OCI-LY7 (cell line): ENCODE measurements around the gene TWF2. TPM values are rescaled to one million over a fixed set of nuclear protein-coding genes. Genes with fewer than 3 reads are reported as not detected.

Source experiments
- BruUV-seq: library from RNA; stranded (reverse); fragments of 400-500 nt; replicated peaks from 2 replicates; lab custom pipeline; 2021; lab: Mats Ljungman, UMichigan
- CTCF ChIA-PET: fragments of 300-600 bp; sonication (Branson Sonifier 250); formaldehyde crosslinking; loops from one replicate; lab custom pipeline; 2022; ENCODE audit warnings: antibody characterized with exemption; ENCODE audit not compliant: unreplicated experiment; lab: Charles Lee
- POLR2A ChIA-PET: fragments of 300-600 bp; sonication (Branson Sonifier 250); formaldehyde crosslinking; loops from one replicate; lab custom pipeline; 2022; ENCODE audit warnings: antibody characterized with exemption; lab: Charles Lee
- DNase-seq: peaks from one replicate; pipeline ENCODE4 v3.0.0-alpha.2; 2015; ENCODE audit warnings: low spot score
- H2AFZ ChIP-seq: fragments of 200-600 bp; sonication (generic), shearing (Covaris generic); 2 replicates; pipeline ENCODE4 v1.6.1; 2014; ENCODE audit warnings: mild to moderate bottlenecking, antibody characterized with exemption, low read length, moderate library complexity
- H3K27ac ChIP-seq: fragments of 200-600 bp; sonication (generic); 2 replicates; pipeline ENCODE4 v1.5.1; 2014; ENCODE audit warnings: mixed run types, low read depth, mild to moderate bottlenecking, moderate library complexity, low read length, inconsistent platforms; ENCODE audit not compliant: poor library complexity, severe bottlenecking
- H3K36me3 ChIP-seq: fragments of 200-600 bp; sonication (generic); 2 replicates; pipeline ENCODE4 v1.6.1; 2014; ENCODE audit warnings: mild to moderate bottlenecking, antibody characterized with exemption, low read length, moderate library complexity, mixed read lengths; ENCODE audit not compliant: insufficient read depth
- H3K4me1 ChIP-seq: fragments of 200-600 bp; sonication (generic); 2 replicates; pipeline ENCODE4 v1.5.1; 2014; ENCODE audit warnings: mild to moderate bottlenecking, low read length; ENCODE audit not compliant: insufficient read depth, poor library complexity, severe bottlenecking
- H3K4me2 ChIP-seq: fragments of 200-600 bp; sonication (generic); 2 replicates; pipeline ENCODE4 v1.6.1; 2014; ENCODE audit warnings: mild to moderate bottlenecking, low read length
- H3K4me3 ChIP-seq: fragments of 200-600 bp; sonication (generic); 2 replicates; pipeline ENCODE4 v1.5.1; 2014; ENCODE audit warnings: mild to moderate bottlenecking, low read depth, low read length; ENCODE audit not compliant: poor library complexity, severe bottlenecking
- H3K79me2 ChIP-seq: fragments of 200-600 bp; sonication (generic); 2 replicates; pipeline ENCODE4 v1.6.1; 2016; ENCODE audit warnings: low read depth, mild to moderate bottlenecking, low read length, moderate library complexity, mixed read lengths; ENCODE audit not compliant: insufficient read depth
- H3K9me2 ChIP-seq: fragments of 200-600 bp; sonication (generic); 2 replicates; pipeline ENCODE4 v1.6.1; 2016; ENCODE audit warnings: mild to moderate bottlenecking, low read length, mixed read lengths; ENCODE audit not compliant: insufficient read depth
- H3K9me3 ChIP-seq: fragments of 200-600 bp; sonication (generic); 2 replicates; pipeline ENCODE4 v1.6.1; 2014; ENCODE audit warnings: mild to moderate bottlenecking, mixed run types, low read length, mixed read lengths
- H4K20me1 ChIP-seq: fragments of 200-600 bp; sonication (generic); 2 replicates; pipeline ENCODE4 v1.6.1; 2014; ENCODE audit warnings: mild to moderate bottlenecking, antibody characterized with exemption, low read length, moderate library complexity, mixed read lengths; ENCODE audit not compliant: insufficient read depth
- CTCF ChIP-seq: fragments of 200-600 bp; sonication (generic); conservative IDR thresholded peaks from 2 replicates; pipeline ENCODE4 v1.5.1; 2014; ENCODE audit warnings: mild to moderate bottlenecking, antibody characterized with exemption, low read length, moderate library complexity, mixed read lengths
- EZH2phosphoT487 ChIP-seq: fragments of 200-600 bp; sonication (generic); IDR thresholded peaks from 2 replicates; pipeline ENCODE4 v1.6.1; 2018; ENCODE audit warnings: low read depth, borderline replicate concordance, mild to moderate bottlenecking, mixed run types, antibody characterized with exemption, low read length, moderate library complexity, mixed read lengths
- intact Hi-C: fragments of 100-400 bp; cut with micrococcal nuclease; formaldehyde crosslinking; loops from one replicate; pipeline ENCODE4 v1.10.0; 2022; ENCODE audit not compliant: unreplicated experiment
- total RNA-seq, 2 experiments: library from RNA; depleted of rRNA in 1 of 2; stranded (reverse); fragments of >200 nt in 1 of 2; shearing (Covaris generic) in 1 of 2; gene quantifications; 2 replicates each; pipeline ENCODE4 v1.2.3, GENCODE V29; 2014 to 2022

TWF2 gene
- total RNA-seq, 2 experiments from 2014 or later = 52.8 to 64.9 TPM

- H3K4me3 ChIP-seq = peak overlapping the region; percentile 81
- peaks cover 12% of the 10 kb centered on the region; the same call in 1 of the 2 replicates for H3K36me3 ChIP-seq
- H3K4me2 ChIP-seq = peak overlapping the region; percentile 73
- TF ChIP-seq CTCF (no peak), EZH2phosphoT487 (no peak)
- H4K20me1 ChIP-seq = no peaks in the 10 kb centered on the region
- intact Hi-C loops = no loop called here
- peaks cover 22% of the 10 kb centered on the region; the same call in 1 of the 2 replicates for H3K79me2 ChIP-seq
- H3K4me1 ChIP-seq = peaks cover 29% of the 10 kb centered on the region
- TSS peak; percentile 80 for BruUV-seq
- POLR2A ChIA-PET = interaction anchor here (0.6 to 2.8 kb wide), 9 partner anchors 13 to 84 kb away, joined by 3 to 27 read pairs (median 3); partner anchors contain the start of gene TLR9
- H3K27ac ChIP-seq = peak overlapping the region; percentile 47
- no peaks in the 10 kb centered on the region for H3K9me2 ChIP-seq
- DNase-seq = no peak
- CTCF ChIA-PET = interaction anchor here (0.8 to 2.8 kb wide), 2 partner anchors 13 to 40 kb away, joined by 3 to 8 read pairs; partner anchors contain the start of genes TLR9 and WDR82
- H3K9me3 ChIP-seq = no peaks in the 10 kb centered on the region
- peak overlapping the region; percentile 80; the same call in 1 of the 2 replicates for H2AFZ ChIP-seq
Observed at GRCh38 chr3:52238193-52238760, 681 bp downstream of the TWF2 start.

DNA sequence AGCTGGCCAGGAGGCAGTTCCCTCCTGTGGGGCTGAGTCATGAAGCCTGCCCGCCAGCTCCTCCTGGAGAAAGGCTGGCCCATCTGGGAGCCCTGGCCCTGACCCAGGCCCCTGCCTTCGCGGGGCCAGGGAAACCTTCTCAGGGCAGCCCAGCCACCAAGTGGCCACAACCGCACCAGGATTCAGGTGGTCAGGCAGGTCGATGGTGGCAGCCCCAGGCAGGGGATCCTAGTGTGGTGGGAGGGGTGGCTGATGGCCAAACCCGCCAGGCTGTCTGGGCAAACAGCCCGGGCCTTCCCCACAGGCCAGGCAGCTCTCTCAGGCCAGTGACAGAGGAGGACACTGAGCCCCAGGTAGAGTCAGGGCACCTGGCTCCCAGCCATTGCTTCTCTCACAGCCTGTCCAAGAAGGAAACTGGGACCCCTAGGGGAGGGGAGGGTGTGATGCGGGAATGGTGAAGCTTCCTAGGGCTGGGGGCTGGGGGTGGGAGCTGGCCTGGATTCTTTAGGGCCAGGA, 1.2 kb downstream of the TWF2 start:
- peak overlapping the region; percentile 73 for H3K4me2 ChIP-seq
- intact Hi-C loops = no loop called here
- no peaks in the 10 kb centered on the region for H4K20me1 ChIP-seq
- H3K27ac ChIP-seq = peak overlapping the region; percentile 47
- peaks cover 22% of the 10 kb centered on the region; the same call in 1 of the 2 replicates for H3K79me2 ChIP-seq
- H3K4me1 ChIP-seq = peaks cover 29% of the 10 kb centered on the region
- TF ChIP-seq EZH2phosphoT487 (no peak), CTCF (0 out of 2 replicates have a peak, but pooled peaks have one; percentile 12)
- no peak overlapping the region for H2AFZ ChIP-seq
- H3K9me2 ChIP-seq = no peaks in the 10 kb centered on the region
- POLR2A ChIA-PET = interaction anchor here (0.6 to 2.8 kb wide), 7 partner anchors 11 to 84 kb away, joined by 3 to 27 read pairs (median 3); partner anchors contain the start of gene TLR9
- BruUV-seq = no TSS peak
- CTCF ChIA-PET = interaction anchor here (2.8 kb wide), 1 partner anchor 12 kb away, joined by 8 read pairs; the partner anchor contains the start of gene TLR9
- H3K36me3 ChIP-seq = peaks cover 12% of the 10 kb centered on the region; the same call in 1 of the 2 replicates
- no peaks in the 10 kb centered on the region for H3K9me3 ChIP-seq
- peak overlapping the region; percentile 81 for H3K4me3 ChIP-seq
- DNase-seq = no peak
